Subcutaneous adipose tissue (tissue), 4 donors: Measurements from ENCODE around the gene GMDS. TPM values are rescaled to one million over a fixed set of nuclear protein-coding genes. Genes with fewer than 3 reads are reported as not detected.

Experiments used
- CTCF ChIP-seq: fragments of 450-650 bp; IDR thresholded peaks from one replicate; pipeline ENCODE4 v1.5.1; 2016; ENCODE audit warnings: low read depth, mild to moderate bottlenecking, control low read depth, antibody characterized with exemption, moderate library complexity
- total RNA-seq, 4 donors: library from RNA; depleted of rRNA; stranded (reverse); fragments of >200 nt; gene quantifications; one replicate each; pipeline ENCODE4 v1.1.0, GENCODE V29; 2016

Gene GMDS
- total RNA-seq, 4 donors from 2014 or later: 10.1 to 17.3 (median 13.9) TPM

GRCh38 chr6:1778686-1779235, 466.6 kb downstream of the GMDS start:
- no peak for TF ChIP-seq CTCF

- TF ChIP-seq CTCF: no peak
These were observed 467.3 kb downstream of the GMDS start for GRCh38 chr6:1777921-1778685.

GRCh38 chr6:1775441-1775840, 470.0 kb downstream of the GMDS start:
- TF ChIP-seq CTCF: no peak

GRCh38 chr6:1774226-1774915, 471.0 kb downstream of the GMDS start:
- no peak for TF ChIP-seq CTCF

- TF ChIP-seq CTCF: no peak
These were observed 471.7 kb downstream of the GMDS start for GRCh38 chr6:1773700-1774099.

- no peak for TF ChIP-seq CTCF
These were observed 474.3 kb downstream of the GMDS start for GRCh38 chr6:1770968-1771723.

- no peak for TF ChIP-seq CTCF
These were observed 475.0 kb downstream of the GMDS start for GRCh38 chr6:1770435-1770843.
